Adrenal gland (tissue), 5 donors: ENCODE measurements around the gene EXD2.

ENCODE experiments used
- POLR2A ChIP-seq, 2 donors: fragments of 450-650 bp; IDR thresholded peaks; one replicate each; pipeline ENCODE4 v1.6.1; 2017; ENCODE audit warnings: antibody characterized with exemption in 2 of 2, mild to moderate bottlenecking in 2 of 2, moderate library complexity in 1 of 2
- TF ChIP-seq, protein P1 (sequence below), 6 experiments: fragments of 450-650 bp in 4 of 6; fragments of 200-600 bp in 2 of 6; sonication (generic) in 1 of 6; IDR thresholded peaks; 1 replicate in 5 of 6; 2 replicates in 1 of 6; pipeline versions ENCODE4 v1.5.1 to v1.8.0; 2016 to 2021; ENCODE audit warnings: antibody characterized with exemption in 6 of 6, mild to moderate bottlenecking in 2 of 6, moderate library complexity in 1 of 6
- donor health status: DM: no; HTN: no; CAD: no.

DNA sequence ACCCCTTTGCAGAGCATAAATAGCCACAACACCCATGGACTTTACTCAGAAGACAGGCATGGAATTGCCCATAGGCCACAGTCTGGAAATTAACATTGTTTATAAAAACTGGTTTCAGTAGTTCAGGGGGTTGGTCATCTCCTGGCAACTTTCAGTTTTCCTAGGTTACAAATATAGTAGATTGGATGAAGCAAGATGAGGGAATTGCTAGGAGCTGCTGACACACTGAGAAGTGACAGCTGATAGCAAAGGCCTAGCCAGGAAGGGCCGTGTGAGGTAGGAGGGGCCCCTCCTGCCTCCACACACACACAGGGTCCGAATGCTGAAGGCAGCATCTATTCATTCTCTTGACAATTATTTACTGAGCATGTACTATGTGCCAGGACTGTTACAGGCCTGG is 76.9 kb downstream of the EXD2 start:
- TF ChIP-seq, protein P1, sequence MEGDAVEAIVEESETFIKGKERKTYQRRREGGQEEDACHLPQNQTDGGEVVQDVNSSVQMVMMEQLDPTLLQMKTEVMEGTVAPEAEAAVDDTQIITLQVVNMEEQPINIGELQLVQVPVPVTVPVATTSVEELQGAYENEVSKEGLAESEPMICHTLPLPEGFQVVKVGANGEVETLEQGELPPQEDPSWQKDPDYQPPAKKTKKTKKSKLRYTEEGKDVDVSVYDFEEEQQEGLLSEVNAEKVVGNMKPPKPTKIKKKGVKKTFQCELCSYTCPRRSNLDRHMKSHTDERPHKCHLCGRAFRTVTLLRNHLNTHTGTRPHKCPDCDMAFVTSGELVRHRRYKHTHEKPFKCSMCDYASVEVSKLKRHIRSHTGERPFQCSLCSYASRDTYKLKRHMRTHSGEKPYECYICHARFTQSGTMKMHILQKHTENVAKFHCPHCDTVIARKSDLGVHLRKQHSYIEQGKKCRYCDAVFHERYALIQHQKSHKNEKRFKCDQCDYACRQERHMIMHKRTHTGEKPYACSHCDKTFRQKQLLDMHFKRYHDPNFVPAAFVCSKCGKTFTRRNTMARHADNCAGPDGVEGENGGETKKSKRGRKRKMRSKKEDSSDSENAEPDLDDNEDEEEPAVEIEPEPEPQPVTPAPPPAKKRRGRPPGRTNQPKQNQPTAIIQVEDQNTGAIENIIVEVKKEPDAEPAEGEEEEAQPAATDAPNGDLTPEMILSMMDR (IDR thresholded peaks at IDR 0.05) = no peak
- no peak for TF ChIP-seq POLR2A (IDR thresholded peaks at IDR 0.05)
